Measurements from ENCODE around the gene RALGAPA2. TPM values are rescaled to one million over a fixed set of nuclear protein-coding genes. Genes with fewer than 3 reads are reported as not detected.

RALGAPA2 gene
- total RNA-seq, 1 donor from 2014 or later, result 15.7 TPM

- Histone ChIP-seq H3K27ac (ENCODE audit: low read depth, low read length) (no peak overlapping the region), H3K9me3 (ENCODE audit: control insufficient read depth in 3 of 3, low read length in 3 of 3) (no peaks in the 10 kb centered on the region), H3K27me3 (ENCODE audit: control insufficient read depth in 3 of 3, insufficient read depth in 3 of 3, low read length in 3 of 3) (no peaks in the 10 kb centered on the region), H3K4me1 (ENCODE audit: control insufficient read depth in 3 of 3, insufficient read depth in 3 of 3, low read length in 3 of 3) (peaks cover 16% of the 10 kb centered on the region in 3 donors), H3K4me3 (ENCODE audit: low read length in 3 of 3) (no peak overlapping the region), H3K9ac (ENCODE audit: low read depth in 1 of 3, low read length in 3 of 3) (no peak overlapping the region), H3K36me3 (ENCODE audit: control insufficient read depth in 3 of 3, insufficient read depth in 3 of 3, low read length in 3 of 3) (peaks cover 0 to 9% (median 0%) of the 10 kb centered on the region in 3 donors)
Measured at GRCh38 chr20:20448881-20449280, 263.6 kb downstream of the RALGAPA2 start.

DNA sequence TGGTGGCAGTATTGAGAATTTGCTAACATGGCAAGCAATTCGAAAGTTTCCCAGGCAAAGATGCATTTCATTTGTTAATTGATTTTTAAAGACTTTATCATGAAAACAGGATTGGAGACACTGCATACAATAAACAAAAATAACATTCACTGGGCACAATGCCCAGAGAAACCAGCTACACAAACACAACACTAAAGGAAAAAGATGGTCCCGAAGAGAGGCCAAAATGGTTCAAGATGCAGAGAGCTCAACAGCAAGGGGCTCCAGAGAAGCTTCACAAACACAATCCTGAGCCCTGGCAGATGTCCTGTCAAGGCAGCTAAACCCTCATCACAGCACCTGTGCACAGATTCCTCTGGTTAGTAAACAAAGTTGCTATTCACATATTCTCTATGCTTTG, 265.2 kb downstream of the RALGAPA2 start:
- peaks cover 0 to 6% (median 0%) of the 10 kb centered on the region in 3 donors for H3K36me3 ChIP-seq (ENCODE audit: control insufficient read depth in 3 of 3, insufficient read depth in 3 of 3, low read length in 3 of 3)
- H3K27ac ChIP-seq (ENCODE audit: low read depth, low read length), result no peak overlapping the region
- H3K27me3 ChIP-seq (ENCODE audit: control insufficient read depth in 3 of 3, insufficient read depth in 3 of 3, low read length in 3 of 3), result no peaks in the 10 kb centered on the region
- H3K4me1 ChIP-seq (ENCODE audit: control insufficient read depth in 3 of 3, insufficient read depth in 3 of 3, low read length in 3 of 3), result peaks cover 7 to 10% (median 8%) of the 10 kb centered on the region in 3 donors
- H3K9ac ChIP-seq (ENCODE audit: low read depth in 1 of 3, low read length in 3 of 3), result no peak overlapping the region
- no peak overlapping the region for H3K4me3 ChIP-seq (ENCODE audit: low read length in 3 of 3)
- H3K9me3 ChIP-seq (ENCODE audit: control insufficient read depth in 3 of 3, low read length in 3 of 3), result no peaks in the 10 kb centered on the region

DNA sequence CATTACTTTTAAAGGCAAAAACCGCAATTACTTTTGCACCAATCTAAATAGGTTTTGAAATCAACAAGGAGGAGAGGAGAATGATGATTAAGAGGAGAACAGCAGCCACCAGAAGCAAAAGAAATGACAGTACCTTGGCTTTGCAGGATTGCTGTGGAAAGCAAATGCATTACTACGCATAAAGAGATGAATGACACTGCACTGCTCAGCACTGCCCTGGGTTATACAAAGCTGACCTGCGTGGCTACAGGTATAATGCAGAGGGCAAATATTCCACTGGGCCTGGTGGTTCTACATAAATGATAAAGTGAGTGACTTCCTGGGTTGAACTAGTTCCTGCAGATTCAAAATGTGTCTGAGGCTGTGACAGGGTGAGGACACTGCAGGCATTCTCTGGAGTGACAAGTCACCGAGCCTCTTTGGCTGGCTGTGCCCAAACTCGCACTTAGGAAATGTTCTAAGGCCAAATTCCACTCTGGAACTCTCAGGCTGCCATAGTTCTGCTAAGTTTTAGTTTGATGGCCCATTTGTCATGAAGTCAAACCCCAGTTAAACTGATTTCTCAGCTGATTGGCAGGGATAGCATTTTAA, 265.9 kb downstream of the RALGAPA2 start:
- no peak overlapping the region for H3K9ac ChIP-seq (ENCODE audit: low read depth in 1 of 3, low read length in 3 of 3)
- H3K9me3 ChIP-seq (ENCODE audit: control insufficient read depth in 3 of 3, low read length in 3 of 3), result no peaks in the 10 kb centered on the region
- H3K4me3 ChIP-seq (ENCODE audit: low read length in 3 of 3), result no peak overlapping the region
- H3K36me3 ChIP-seq (ENCODE audit: control insufficient read depth in 3 of 3, insufficient read depth in 3 of 3, low read length in 3 of 3), result peaks cover 0 to 9% (median 0%) of the 10 kb centered on the region in 3 donors
- H3K27me3 ChIP-seq (ENCODE audit: control insufficient read depth in 3 of 3, insufficient read depth in 3 of 3, low read length in 3 of 3), result no peaks in the 10 kb centered on the region
- no peak overlapping the region for H3K27ac ChIP-seq (ENCODE audit: low read depth, low read length)
- H3K4me1 ChIP-seq (ENCODE audit: control insufficient read depth in 3 of 3, insufficient read depth in 3 of 3, low read length in 3 of 3), result peaks cover 7% of the 10 kb centered on the region in 3 donors

DNA sequence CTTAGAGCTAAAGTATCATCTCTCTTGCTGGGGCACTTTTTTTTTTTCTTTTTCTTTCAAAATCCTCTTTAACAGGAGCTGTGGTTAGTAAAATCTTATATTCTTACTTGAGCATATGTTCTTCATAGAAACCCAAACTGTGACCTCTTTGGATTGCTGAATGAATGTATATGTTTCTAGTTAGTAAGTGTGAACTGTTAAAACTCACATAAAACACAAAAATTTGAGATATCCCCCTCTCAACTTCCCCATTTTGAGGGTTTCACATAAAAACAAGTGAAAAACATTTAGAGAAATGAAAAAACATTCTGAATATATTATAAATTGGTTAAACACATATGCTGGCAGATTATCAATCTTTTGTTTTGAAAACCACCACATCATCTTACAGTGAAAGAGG, 266.4 kb downstream of the RALGAPA2 start:
- no peak overlapping the region for H3K9ac ChIP-seq (ENCODE audit: low read depth in 1 of 3, low read length in 3 of 3)

DNA sequence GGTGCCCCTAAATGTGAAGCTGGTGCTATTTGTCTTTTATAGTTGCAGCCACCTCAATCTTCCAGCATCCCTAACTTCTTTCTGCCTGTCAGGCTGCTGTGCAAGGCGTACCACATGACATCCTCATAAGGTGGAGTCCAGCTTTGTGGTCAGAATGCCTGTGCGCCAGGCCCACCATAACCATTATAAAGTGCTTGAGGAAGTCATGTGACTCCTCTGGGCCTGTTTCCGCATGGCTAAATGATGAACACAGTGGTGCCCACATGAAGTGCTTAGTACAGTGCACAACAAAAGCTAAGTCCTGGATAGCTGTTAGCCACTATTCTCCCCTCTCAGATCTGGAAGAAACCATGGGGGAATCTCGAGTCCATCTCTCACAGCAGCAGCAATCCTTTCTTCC, 268.9 kb downstream of the RALGAPA2 start:
- Histone ChIP-seq H3K27me3 (ENCODE audit: control insufficient read depth in 3 of 3, insufficient read depth in 3 of 3, low read length in 3 of 3) (no peaks in the 10 kb centered on the region), H3K36me3 (ENCODE audit: control insufficient read depth in 3 of 3, insufficient read depth in 3 of 3, low read length in 3 of 3) (peaks cover 4 to 9% (median 5%) of the 10 kb centered on the region in 3 donors), H3K9me3 (ENCODE audit: control insufficient read depth in 3 of 3, low read length in 3 of 3) (no peaks in the 10 kb centered on the region), H3K4me3 (ENCODE audit: low read length in 3 of 3) (no peak overlapping the region), H3K4me1 (ENCODE audit: control insufficient read depth in 3 of 3, insufficient read depth in 3 of 3, low read length in 3 of 3) (peaks cover 0 to 5% (median 2%) of the 10 kb centered on the region in 3 donors), H3K27ac (ENCODE audit: low read depth, low read length) (no peak overlapping the region), H3K9ac (ENCODE audit: low read depth in 1 of 3, low read length in 3 of 3) (no peak overlapping the region)

More for the DNA sequence above, 266.4 kb downstream of the RALGAPA2 start:
- Histone ChIP-seq H3K4me1 (ENCODE audit: control insufficient read depth in 3 of 3, insufficient read depth in 3 of 3, low read length in 3 of 3) (peaks cover 5 to 9% (median 7%) of the 10 kb centered on the region in 3 donors), H3K36me3 (ENCODE audit: control insufficient read depth in 3 of 3, insufficient read depth in 3 of 3, low read length in 3 of 3) (peaks cover 3 to 9% (median 4%) of the 10 kb centered on the region in 3 donors), H3K9me3 (ENCODE audit: control insufficient read depth in 3 of 3, low read length in 3 of 3) (no peaks in the 10 kb centered on the region), H3K27me3 (ENCODE audit: control insufficient read depth in 3 of 3, insufficient read depth in 3 of 3, low read length in 3 of 3) (no peaks in the 10 kb centered on the region), H3K27ac (ENCODE audit: low read depth, low read length) (no peak overlapping the region), H3K4me3 (ENCODE audit: low read length in 3 of 3) (no peak overlapping the region)

DNA sequence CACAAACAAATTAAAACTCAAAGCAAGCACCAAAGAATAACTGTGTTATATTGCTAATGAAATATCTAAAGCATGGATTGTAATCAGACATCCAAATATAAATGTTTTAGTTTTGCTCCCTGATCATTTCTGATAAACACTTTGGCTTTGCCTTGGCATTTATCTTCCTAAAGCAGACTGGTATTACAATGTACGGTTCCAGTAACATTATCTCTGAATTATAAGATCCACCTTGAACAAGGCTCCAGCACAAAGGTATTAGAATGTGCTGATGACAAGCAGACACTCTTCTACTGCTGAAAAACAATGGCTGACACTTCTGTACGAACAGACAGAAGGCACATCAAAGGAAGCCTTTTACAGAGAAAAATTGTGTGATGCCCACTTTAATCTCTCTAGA, 270.0 kb downstream of the RALGAPA2 start:
- peaks cover 0 to 5% (median 2%) of the 10 kb centered on the region in 3 donors for H3K4me1 ChIP-seq (ENCODE audit: control insufficient read depth in 3 of 3, insufficient read depth in 3 of 3, low read length in 3 of 3)
- H3K9me3 ChIP-seq (ENCODE audit: control insufficient read depth in 3 of 3, low read length in 3 of 3), result no peaks in the 10 kb centered on the region
- no peak overlapping the region for H3K4me3 ChIP-seq (ENCODE audit: low read length in 3 of 3)
- no peaks in the 10 kb centered on the region for H3K27me3 ChIP-seq (ENCODE audit: control insufficient read depth in 3 of 3, insufficient read depth in 3 of 3, low read length in 3 of 3)
- no peak overlapping the region for H3K27ac ChIP-seq (ENCODE audit: low read depth, low read length)
- no peak overlapping the region for H3K9ac ChIP-seq (ENCODE audit: low read depth in 1 of 3, low read length in 3 of 3)
- peaks cover 4 to 10% (median 8%) of the 10 kb centered on the region in 3 donors for H3K36me3 ChIP-seq (ENCODE audit: control insufficient read depth in 3 of 3, insufficient read depth in 3 of 3, low read length in 3 of 3)

DNA sequence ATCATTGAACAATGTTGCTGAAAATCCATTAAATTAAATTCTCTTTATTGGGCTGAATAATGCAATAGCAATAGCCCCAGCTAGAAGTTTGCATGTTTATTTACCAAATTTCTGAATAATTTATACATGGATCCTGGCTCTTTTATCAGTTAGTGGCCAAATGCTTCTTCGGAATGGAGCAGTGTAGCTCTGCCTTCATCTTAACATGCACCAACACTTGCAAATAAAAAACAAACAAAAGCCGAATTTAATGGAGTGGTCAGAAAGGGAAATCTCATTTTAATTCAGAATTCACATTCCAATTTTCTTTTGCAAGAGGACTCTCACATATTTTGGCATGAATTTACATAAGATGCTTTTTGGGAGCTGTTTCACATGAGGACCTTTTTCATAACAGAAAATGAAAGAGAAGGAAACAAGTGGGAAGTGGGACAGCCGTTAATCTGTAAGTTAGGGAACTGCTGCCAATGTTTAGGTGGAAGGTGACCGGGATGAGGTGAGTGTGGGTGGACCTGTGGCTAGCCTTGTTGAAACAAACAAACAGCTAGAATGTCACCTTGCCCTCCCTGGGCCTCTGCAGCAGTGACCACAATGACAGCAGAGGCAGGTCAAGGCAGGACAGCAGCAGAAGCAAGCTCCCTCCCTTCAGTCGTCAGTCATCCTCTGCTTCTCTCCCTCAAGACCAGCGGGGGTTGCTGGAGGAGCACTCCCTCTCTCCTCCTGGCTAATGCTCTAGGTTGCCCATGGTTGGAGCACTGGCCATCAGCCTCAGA, 271.4 kb downstream of the RALGAPA2 start:
- H3K27ac ChIP-seq (ENCODE audit: low read depth, low read length), result no peak overlapping the region

DNA sequence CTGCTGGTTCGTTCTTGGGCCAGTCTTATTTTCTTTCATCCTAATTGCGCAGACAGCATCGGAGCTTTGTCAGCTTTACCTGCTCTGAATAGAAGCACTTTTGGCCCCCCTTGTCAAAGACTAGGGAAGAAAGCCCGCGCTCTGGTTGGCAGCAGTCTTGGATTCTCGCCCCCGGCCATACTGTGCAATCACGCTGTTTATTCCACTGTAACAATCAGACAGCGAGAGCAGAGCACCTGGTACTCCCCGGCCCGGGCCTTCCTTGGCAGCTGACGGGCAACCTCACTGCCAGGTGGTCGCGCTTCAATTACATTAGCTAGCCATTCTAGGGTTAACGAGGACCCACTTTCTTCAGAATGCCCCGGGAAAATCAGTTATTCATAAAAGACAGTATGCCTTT, 272.0 kb downstream of the RALGAPA2 start:
- Histone ChIP-seq H3K36me3 (ENCODE audit: control insufficient read depth in 3 of 3, insufficient read depth in 3 of 3, low read length in 3 of 3) (peaks cover 8 to 19% (median 16%) of the 10 kb centered on the region in 3 donors), H3K4me3 (ENCODE audit: low read length in 3 of 3) (no peak overlapping the region), H3K4me1 (ENCODE audit: control insufficient read depth in 3 of 3, insufficient read depth in 3 of 3, low read length in 3 of 3) (peaks cover 0 to 3% (median 0%) of the 10 kb centered on the region in 3 donors), H3K27me3 (ENCODE audit: control insufficient read depth in 3 of 3, insufficient read depth in 3 of 3, low read length in 3 of 3) (no peaks in the 10 kb centered on the region), H3K9me3 (ENCODE audit: control insufficient read depth in 3 of 3, low read length in 3 of 3) (no peaks in the 10 kb centered on the region), H3K27ac (ENCODE audit: low read depth, low read length) (no peak overlapping the region), H3K9ac (ENCODE audit: low read depth in 1 of 3, low read length in 3 of 3) (no peak overlapping the region)

More for the DNA sequence above, 271.4 kb downstream of the RALGAPA2 start:
- Histone ChIP-seq H3K36me3 (ENCODE audit: control insufficient read depth in 3 of 3, insufficient read depth in 3 of 3, low read length in 3 of 3) (peaks cover 8 to 18% (median 16%) of the 10 kb centered on the region in 3 donors), H3K9ac (ENCODE audit: low read depth in 1 of 3, low read length in 3 of 3) (no peak overlapping the region), H3K4me3 (ENCODE audit: low read length in 3 of 3) (no peak overlapping the region), H3K4me1 (ENCODE audit: control insufficient read depth in 3 of 3, insufficient read depth in 3 of 3, low read length in 3 of 3) (peaks cover 0 to 3% (median 0%) of the 10 kb centered on the region in 3 donors), H3K27me3 (ENCODE audit: control insufficient read depth in 3 of 3, insufficient read depth in 3 of 3, low read length in 3 of 3) (no peaks in the 10 kb centered on the region), H3K9me3 (ENCODE audit: control insufficient read depth in 3 of 3, low read length in 3 of 3) (no peaks in the 10 kb centered on the region)

DNA sequence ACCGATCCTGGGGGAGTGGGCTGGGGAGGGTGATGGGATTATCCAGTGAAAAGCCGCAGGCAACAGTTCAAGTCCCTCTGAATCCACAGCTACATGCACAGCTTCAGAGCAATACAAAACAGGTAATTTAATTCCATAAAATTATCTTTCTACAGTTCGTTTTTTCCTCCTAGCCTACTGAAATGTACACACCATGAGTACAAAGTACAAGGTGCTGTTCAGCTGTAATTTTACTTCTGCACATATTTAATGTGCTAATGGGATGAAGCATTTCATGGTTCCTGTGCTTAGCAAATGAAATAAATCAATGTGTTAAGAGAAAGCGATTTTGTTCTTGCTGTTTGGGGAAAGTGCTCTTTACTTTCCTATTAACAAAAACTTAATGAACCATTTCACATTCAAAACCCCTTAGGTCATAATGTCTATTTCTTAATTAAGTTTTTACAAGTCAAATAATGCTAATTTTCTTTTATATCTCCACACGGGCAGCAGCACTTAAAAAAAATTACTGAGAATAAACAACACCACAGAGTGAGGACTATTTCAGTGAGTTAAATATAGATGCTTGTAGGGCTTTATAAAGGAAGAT, 272.7 kb downstream of the RALGAPA2 start:
- Histone ChIP-seq H3K9me3 (ENCODE audit: control insufficient read depth in 3 of 3, low read length in 3 of 3) (no peaks in the 10 kb centered on the region), H3K36me3 (ENCODE audit: control insufficient read depth in 3 of 3, insufficient read depth in 3 of 3, low read length in 3 of 3) (peaks cover 8 to 25% (median 16%) of the 10 kb centered on the region in 3 donors), H3K27ac (ENCODE audit: low read depth, low read length) (no peak overlapping the region), H3K27me3 (ENCODE audit: control insufficient read depth in 3 of 3, insufficient read depth in 3 of 3, low read length in 3 of 3) (no peaks in the 10 kb centered on the region), H3K4me3 (ENCODE audit: low read length in 3 of 3) (no peak overlapping the region), H3K9ac (ENCODE audit: low read depth in 1 of 3, low read length in 3 of 3) (no peak overlapping the region), H3K4me1 (ENCODE audit: control insufficient read depth in 3 of 3, insufficient read depth in 3 of 3, low read length in 3 of 3) (peaks cover 0 to 3% (median 0%) of the 10 kb centered on the region in 3 donors)

- H3K9me3 ChIP-seq (ENCODE audit: control insufficient read depth in 3 of 3, low read length in 3 of 3), result no peaks in the 10 kb centered on the region
- no peak overlapping the region for H3K4me3 ChIP-seq (ENCODE audit: low read length in 3 of 3)
- no peak overlapping the region for H3K27ac ChIP-seq (ENCODE audit: low read depth, low read length)
- no peaks in the 10 kb centered on the region for H3K27me3 ChIP-seq (ENCODE audit: control insufficient read depth in 3 of 3, insufficient read depth in 3 of 3, low read length in 3 of 3)
- H3K9ac ChIP-seq (ENCODE audit: low read depth in 1 of 3, low read length in 3 of 3), result no peak overlapping the region
- H3K36me3 ChIP-seq (ENCODE audit: control insufficient read depth in 3 of 3, insufficient read depth in 3 of 3, low read length in 3 of 3), result peaks cover 8 to 23% (median 16%) of the 10 kb centered on the region in 3 donors
- H3K4me1 ChIP-seq (ENCODE audit: control insufficient read depth in 3 of 3, insufficient read depth in 3 of 3, low read length in 3 of 3), result peaks cover 0 to 3% (median 0%) of the 10 kb centered on the region in 3 donors
Measured at GRCh38 chr20:20437314-20437713, 275.1 kb downstream of the RALGAPA2 start.

All from skeletal muscle tissue (tissue), 4 donors.